Activated CD8-positive, alpha-beta T cell treated with anti-CD3 and anti-CD28 coated beads for 36 hours (primary cell): Measurements from ENCODE around the gene KRT6B. TPM values are rescaled to one million over a fixed set of nuclear protein-coding genes. Genes with fewer than 3 reads are reported as not detected.

ENCODE experiments used
- ATAC-seq: fragments of 200-7000 bp; cut with Tn5 transposase; one replicate; pipeline ENCODE4 v1.10.0; 2021; ENCODE audit warnings: mild to moderate bottlenecking, moderate library complexity
- CTCF ChIA-PET: fragments of 350-600 bp; sonication (Branson Sonifier 250); formaldehyde crosslinking; loops from one replicate; lab custom pipeline; 2021; ENCODE audit warnings: antibody characterized with exemption; lab: Charles Lee
- POLR2A ChIA-PET: fragments of 350-600 bp; sonication (Branson Sonifier 250); formaldehyde crosslinking; loops from one replicate; lab custom pipeline; 2021; ENCODE audit warnings: antibody characterized with exemption; lab: Charles Lee
- DNase-seq: peaks from one replicate; pipeline ENCODE4 v3.0.0-alpha.2; 2020
- H3K27ac Mint-ChIP-seq: one replicate; pipeline ENCODE4 v1.8.0; 2021; ENCODE audit warnings: mild to moderate bottlenecking, mixed read lengths
- H3K27me3 Mint-ChIP-seq: one replicate; pipeline ENCODE4 v1.8.0; 2021; ENCODE audit warnings: mixed read lengths
- H3K36me3 Mint-ChIP-seq: one replicate; pipeline ENCODE4 v1.8.0; 2021; ENCODE audit warnings: low read depth, mixed read lengths
- H3K4me1 Mint-ChIP-seq: one replicate; pipeline ENCODE4 v1.8.0; 2021; ENCODE audit warnings: low read depth, mixed read lengths
- H3K4me3 Mint-ChIP-seq: one replicate; pipeline ENCODE4 v1.8.0; 2021; ENCODE audit warnings: mild to moderate bottlenecking, moderate library complexity, mixed read lengths
- H3K9me3 Mint-ChIP-seq: one replicate; pipeline ENCODE4 v1.8.0; 2021; ENCODE audit warnings: mixed read lengths
- CTCF ChIP-seq: fragments of 200-600 bp; IDR thresholded peaks from one replicate; pipeline ENCODE4 v1.8.0; 2022; ENCODE audit warnings: antibody characterized with exemption, mild to moderate bottlenecking
- intact Hi-C: fragments of 100-400 bp; cut with micrococcal nuclease; formaldehyde crosslinking; loops from one replicate; pipeline ENCODE4 v1.10.0; 2022
- total RNA-seq, 2 experiments: library from RNA; stranded (reverse); gene quantifications; one replicate each; pipeline ENCODE4 v1.2.3, GENCODE V29; 2021

The KRT6B gene
- total RNA-seq, 2 experiments from 2014 or later = not detected

GRCh38 chr12:52423035-52423434 is 28.9 kb downstream of the KRT6B start:
- no peak for TF ChIP-seq CTCF
- POLR2A ChIA-PET = no interaction called here
- DNase-seq (no peak), ATAC-seq (no peak)
- Mint-ChIP-seq H3K27ac (no peak overlapping the region), H3K9me3 (no peaks in the 10 kb centered on the region), H3K27me3 (peaks cover 5% of the 10 kb centered on the region), H3K4me1 (peaks cover 6% of the 10 kb centered on the region), H3K36me3 (no peaks in the 10 kb centered on the region), H3K4me3 (no peak overlapping the region)
- CTCF ChIA-PET = interaction anchor here (1.2 kb wide), 1 partner anchor 61 kb away, joined by 3 read pairs; no protein-coding TSS in a partner anchor
- intact Hi-C loops = no loop called here

- Mint-ChIP-seq H3K4me3 (no peak overlapping the region), H3K4me1 (peaks cover 6% of the 10 kb centered on the region), H3K27me3 (peaks cover 8% of the 10 kb centered on the region), H3K27ac (no peak overlapping the region), H3K9me3 (no peaks in the 10 kb centered on the region), H3K36me3 (no peaks in the 10 kb centered on the region)
- intact Hi-C loops = no loop called here
- CTCF ChIA-PET = no interaction called here
- TF ChIP-seq CTCF = no peak
- DNase-seq = no peak
- POLR2A ChIA-PET = no interaction called here
- ATAC-seq = no peak
Observed at GRCh38 chr12:52419656-52420055, 32.3 kb downstream of the KRT6B start.

DNA sequence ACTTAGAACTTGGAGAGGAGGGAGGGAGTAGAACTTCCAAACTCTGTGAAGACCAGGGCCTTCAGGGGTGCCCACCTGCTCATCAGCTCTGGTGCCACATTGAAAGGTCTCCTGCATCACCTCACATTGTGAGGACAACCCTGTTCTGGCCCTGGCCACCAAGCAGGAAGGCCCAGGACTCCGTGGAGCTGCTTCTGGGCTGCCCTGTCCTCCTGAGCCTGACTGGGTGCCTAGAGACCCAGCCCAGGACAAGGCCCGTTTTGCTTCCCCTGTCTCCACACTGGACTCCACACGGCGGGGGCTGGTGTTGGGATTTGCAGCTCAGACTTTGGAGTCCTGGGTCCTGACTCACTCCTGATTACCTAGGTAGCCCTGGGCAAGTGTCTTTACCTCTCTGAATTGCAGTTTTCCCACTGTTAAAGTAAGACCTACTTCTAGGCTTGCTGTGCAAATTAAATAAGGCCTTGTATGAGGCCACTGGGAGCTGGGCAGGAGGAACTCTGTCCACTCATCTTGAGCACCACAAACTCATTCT is 33.3 kb downstream of the KRT6B start:
- Mint-ChIP-seq H3K4me1 (peaks cover 6% of the 10 kb centered on the region), H3K4me3 (no peak overlapping the region), H3K27ac (no peak overlapping the region), H3K36me3 (no peaks in the 10 kb centered on the region), H3K9me3 (no peaks in the 10 kb centered on the region), H3K27me3 (peaks cover 8% of the 10 kb centered on the region)
- ChIA-PET CTCF (interaction anchor here (0.6 kb wide), 1 partner anchor 94 kb away, joined by 3 read pairs; no protein-coding TSS in a partner anchor), POLR2A (no interaction called here)
- ATAC-seq (no peak), DNase-seq (no peak)
- intact Hi-C loops = no loop called here
- TF ChIP-seq CTCF = no peak

GRCh38 chr12:52417740-52418139 is 34.2 kb downstream of the KRT6B start:
- Mint-ChIP-seq H3K27me3 (peaks cover 6% of the 10 kb centered on the region), H3K9me3 (no peaks in the 10 kb centered on the region), H3K36me3 (no peaks in the 10 kb centered on the region), H3K4me3 (no peak overlapping the region), H3K4me1 (peaks cover 6% of the 10 kb centered on the region), H3K27ac (no peak overlapping the region)
- CTCF ChIA-PET = no interaction called here
- TF ChIP-seq CTCF = no peak
- POLR2A ChIA-PET = no interaction called here
- intact Hi-C loops = no loop called here
- ATAC-seq = no peak
- DNase-seq = no peak

GRCh38 chr12:52416795-52417194 is 35.2 kb downstream of the KRT6B start:
- Mint-ChIP-seq H3K4me1 (peaks cover 6% of the 10 kb centered on the region), H3K27ac (no peak overlapping the region), H3K27me3 (peaks cover 4% of the 10 kb centered on the region), H3K4me3 (no peak overlapping the region), H3K36me3 (no peaks in the 10 kb centered on the region), H3K9me3 (no peaks in the 10 kb centered on the region)
- POLR2A ChIA-PET = no interaction called here
- DNase-seq = no peak
- CTCF ChIA-PET = no interaction called here
- intact Hi-C loops = no loop called here
- no peak for TF ChIP-seq CTCF
- ATAC-seq = no peak
